Panc1 (cell line): ENCODE measurements around the gene BTBD1. TPM values are rescaled to one million over a fixed set of nuclear protein-coding genes. Genes with fewer than 3 reads are reported as not detected.
A peak's percentile ranks its signal among the peaks of the same experiment; 100 is the strongest.

Source experiments
- ATAC-seq: fragments of 200-7000 bp; cut with Tn5 transposase; 2 replicates; pipeline ENCODE4 v1.9.1; 2020; ENCODE audit warnings: mild to moderate bottlenecking, moderate library complexity
- BruUV-seq: library from RNA; stranded (reverse); fragments of 400-500 nt; replicated peaks from 2 replicates; lab custom pipeline; 2021; lab: Mats Ljungman, UMichigan
- CTCF ChIA-PET: fragments of 300-600 bp; sonication (Branson Sonifier 250); formaldehyde crosslinking; loops from one replicate; lab custom pipeline; 2022; ENCODE audit warnings: antibody characterized with exemption; lab: Charles Lee
- POLR2A ChIA-PET: fragments of 300-600 bp; sonication (Branson Sonifier 250); formaldehyde crosslinking; loops from one replicate; lab custom pipeline; 2022; ENCODE audit warnings: antibody characterized with exemption; lab: Charles Lee
- DNase-seq: peaks from one replicate; pipeline ENCODE4 v3.0.0-alpha.2; 2010; ENCODE audit warnings: low read depth, low spot score
- H3K27ac ChIP-seq: 2 replicates; pipeline ENCODE4 v1.5.1; 2011; ENCODE audit warnings: mild to moderate bottlenecking, low read length, inconsistent platforms
- H3K27me3 ChIP-seq: fragments of 200-500 bp; sonication (Bioruptor generic); 2 replicates; pipeline ENCODE4 v1.6.0; 2014; ENCODE audit warnings: low read length, inconsistent platforms; ENCODE audit not compliant: control insufficient read depth, insufficient read depth
- H3K36me3 ChIP-seq: fragments of 200-500 bp; sonication (Bioruptor generic); 2 replicates; pipeline ENCODE4 v1.5.1; 2014; ENCODE audit warnings: inconsistent platforms, mild to moderate bottlenecking, low read length, moderate library complexity; ENCODE audit not compliant: control insufficient read depth, insufficient read depth
- H3K4me1 ChIP-seq: 2 replicates; pipeline ENCODE4 v1.5.1; 2011; ENCODE audit warnings: inconsistent platforms, mild to moderate bottlenecking, low read length, moderate library complexity; ENCODE audit not compliant: control insufficient read depth, insufficient read depth
- H3K4me3 ChIP-seq, 2 experiments: 2 replicates each; pipeline ENCODE4 v1.5.1; 2011 to 2012; ENCODE audit warnings: low read depth in 2 of 2, low read length in 2 of 2, mild to moderate bottlenecking in 2 of 2, inconsistent platforms in 1 of 2, moderate library complexity in 1 of 2
- H3K9me3 ChIP-seq: fragments of 200-500 bp; sonication (Bioruptor generic); 2 replicates; pipeline ENCODE4 v1.5.1; 2014; ENCODE audit warnings: low read depth, mild to moderate bottlenecking, inconsistent platforms, low read length, moderate library complexity; ENCODE audit not compliant: control insufficient read depth, insufficient read depth
- CTCF ChIP-seq: fragments of 450-650 bp; IDR thresholded peaks from 2 replicates; pipeline ENCODE4 v1.5.1; 2017; ENCODE audit warnings: mild to moderate bottlenecking
- POLR2AphosphoS5 ChIP-seq: IDR thresholded peaks from 2 replicates; pipeline ENCODE4 v1.6.1; 2012; ENCODE audit warnings: mild to moderate bottlenecking, low read depth, low read length, moderate library complexity
- SIN3A ChIP-seq: IDR thresholded peaks from 2 replicates; pipeline ENCODE4 v1.6.1; 2012; ENCODE audit warnings: low read depth, mild to moderate bottlenecking, low read length, moderate library complexity, borderline replicate concordance; ENCODE audit not compliant: insufficient read depth
- TCF7L2 ChIP-seq: IDR thresholded peaks from 2 replicates; pipeline ENCODE4 v1.6.1; 2011; ENCODE audit warnings: mild to moderate bottlenecking, low read depth, low read length, inconsistent platforms
- in situ Hi-C: cut with HindIII; loops from 2 replicates; pipeline ENCODE4 v1.10.0; 2016; ENCODE audit warnings: low sequenced_read_pairs, low pct_unique_long_range_greater_than_20kb
- intact Hi-C: fragments of 100-400 bp; cut with micrococcal nuclease; formaldehyde crosslinking; loops from one replicate; pipeline ENCODE4 v1.10.0; 2022; ENCODE audit not compliant: unreplicated experiment
- total RNA-seq: library from RNA; stranded (reverse); gene quantifications from one replicate; pipeline ENCODE4 v1.2.1, GENCODE V29; 2021; ENCODE audit not compliant: unreplicated experiment
- TF ChIP-seq, protein P1 (sequence below), 2 experiments: IDR thresholded peaks; 2 replicates each; pipeline ENCODE4 v1.6.1; 2011 to 2012; ENCODE audit warnings: low read depth in 2 of 2, control low read depth in 1 of 2, low read length in 1 of 2, mild to moderate bottlenecking in 1 of 2, moderate library complexity in 1 of 2; ENCODE audit not compliant: insufficient read depth in 1 of 2

BTBD1 gene
- total RNA-seq, 1 experiment from 2014 or later = 88.4 TPM

DNA sequence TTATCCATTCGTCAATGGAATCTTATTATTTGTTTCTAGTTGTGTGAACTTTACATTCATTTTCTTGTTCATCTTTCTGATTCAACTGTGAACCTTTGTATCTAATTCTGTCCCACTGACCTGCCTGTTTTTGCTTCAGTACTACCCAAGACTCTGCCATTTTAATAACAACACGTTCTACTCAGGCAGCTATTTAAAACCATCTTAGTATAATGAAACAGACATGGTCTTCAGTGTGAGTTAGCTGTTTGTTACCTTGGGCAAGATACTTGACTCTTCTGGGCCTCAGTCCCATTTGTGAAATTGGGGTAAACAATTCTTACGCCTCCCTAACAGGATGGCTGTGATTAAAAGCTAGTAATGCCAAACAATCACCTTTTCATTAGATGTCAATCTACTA lies 1.6 kb downstream of the BTBD1 start:
- POLR2A ChIA-PET = no interaction called here
- Histone ChIP-seq H3K27ac (peak overlapping the region; percentile 94), H3K36me3 (peaks cover 10% of the 10 kb centered on the region), H3K9me3 (no peaks in the 10 kb centered on the region), H3K4me1 (peaks cover 49% of the 10 kb centered on the region), H3K4me3 (peak overlapping the region; percentile 83 to 94), H3K27me3 (no peaks in the 10 kb centered on the region)
- DNase-seq (no peak), ATAC-seq (no peak)
- CTCF ChIA-PET = no interaction called here
- BruUV-seq = no TSS peak
- in situ Hi-C loops = no loop called here
- intact Hi-C loops = no loop called here
- TF ChIP-seq TCF7L2 = no peak
- no peak for TF ChIP-seq SIN3A
- no peak for TF ChIP-seq POLR2AphosphoS5
- TF ChIP-seq CTCF = no peak
- TF ChIP-seq, protein P1, sequence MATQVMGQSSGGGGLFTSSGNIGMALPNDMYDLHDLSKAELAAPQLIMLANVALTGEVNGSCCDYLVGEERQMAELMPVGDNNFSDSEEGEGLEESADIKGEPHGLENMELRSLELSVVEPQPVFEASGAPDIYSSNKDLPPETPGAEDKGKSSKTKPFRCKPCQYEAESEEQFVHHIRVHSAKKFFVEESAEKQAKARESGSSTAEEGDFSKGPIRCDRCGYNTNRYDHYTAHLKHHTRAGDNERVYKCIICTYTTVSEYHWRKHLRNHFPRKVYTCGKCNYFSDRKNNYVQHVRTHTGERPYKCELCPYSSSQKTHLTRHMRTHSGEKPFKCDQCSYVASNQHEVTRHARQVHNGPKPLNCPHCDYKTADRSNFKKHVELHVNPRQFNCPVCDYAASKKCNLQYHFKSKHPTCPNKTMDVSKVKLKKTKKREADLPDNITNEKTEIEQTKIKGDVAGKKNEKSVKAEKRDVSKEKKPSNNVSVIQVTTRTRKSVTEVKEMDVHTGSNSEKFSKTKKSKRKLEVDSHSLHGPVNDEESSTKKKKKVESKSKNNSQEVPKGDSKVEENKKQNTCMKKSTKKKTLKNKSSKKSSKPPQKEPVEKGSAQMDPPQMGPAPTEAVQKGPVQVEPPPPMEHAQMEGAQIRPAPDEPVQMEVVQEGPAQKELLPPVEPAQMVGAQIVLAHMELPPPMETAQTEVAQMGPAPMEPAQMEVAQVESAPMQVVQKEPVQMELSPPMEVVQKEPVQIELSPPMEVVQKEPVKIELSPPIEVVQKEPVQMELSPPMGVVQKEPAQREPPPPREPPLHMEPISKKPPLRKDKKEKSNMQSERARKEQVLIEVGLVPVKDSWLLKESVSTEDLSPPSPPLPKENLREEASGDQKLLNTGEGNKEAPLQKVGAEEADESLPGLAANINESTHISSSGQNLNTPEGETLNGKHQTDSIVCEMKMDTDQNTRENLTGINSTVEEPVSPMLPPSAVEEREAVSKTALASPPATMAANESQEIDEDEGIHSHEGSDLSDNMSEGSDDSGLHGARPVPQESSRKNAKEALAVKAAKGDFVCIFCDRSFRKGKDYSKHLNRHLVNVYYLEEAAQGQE (IDR thresholded peaks at IDR 0.05; ENCODE audit: insufficient read depth in 1 of 2, low read depth in 2 of 2, low read length in 1 of 2) = no peak

DNA sequence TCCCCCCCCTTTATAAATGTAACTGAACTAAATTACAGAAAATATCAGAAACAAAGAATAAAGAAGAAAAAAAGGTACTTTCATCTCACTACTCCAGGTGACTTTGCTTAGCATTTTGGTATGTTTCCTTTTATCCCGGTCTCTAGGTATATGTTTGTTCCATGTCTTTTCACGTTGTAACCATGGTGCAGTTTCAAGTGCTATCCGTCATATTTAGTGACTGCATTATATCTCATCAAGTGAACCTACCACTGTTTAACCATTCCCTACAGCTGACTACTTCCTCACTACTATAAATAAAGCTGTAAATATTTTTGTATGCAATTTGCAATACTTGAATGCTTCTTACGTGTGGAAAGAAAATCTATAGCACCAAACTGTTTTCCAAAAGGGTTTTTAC lies 2.2 kb downstream of the BTBD1 start:
- Histone ChIP-seq H3K9me3 (no peaks in the 10 kb centered on the region), H3K27me3 (no peaks in the 10 kb centered on the region), H3K27ac (peak overlapping the region; percentile 94; the same call in 1 of the 2 replicates), H3K36me3 (peaks cover 10% of the 10 kb centered on the region), H3K4me1 (peaks cover 49% of the 10 kb centered on the region), H3K4me3 (peak overlapping the region; percentile 83 to 94; a peak in 3 of 4 replicates)
- TF ChIP-seq POLR2AphosphoS5 (no peak), TCF7L2 (no peak)
- CTCF ChIA-PET = no interaction called here
- POLR2A ChIA-PET = no interaction called here
- ATAC-seq (no peak), DNase-seq (no peak)
- BruUV-seq = TSS peak; percentile 67
- intact Hi-C loops (no loop called here), in situ Hi-C loops (no loop called here)

DNA sequence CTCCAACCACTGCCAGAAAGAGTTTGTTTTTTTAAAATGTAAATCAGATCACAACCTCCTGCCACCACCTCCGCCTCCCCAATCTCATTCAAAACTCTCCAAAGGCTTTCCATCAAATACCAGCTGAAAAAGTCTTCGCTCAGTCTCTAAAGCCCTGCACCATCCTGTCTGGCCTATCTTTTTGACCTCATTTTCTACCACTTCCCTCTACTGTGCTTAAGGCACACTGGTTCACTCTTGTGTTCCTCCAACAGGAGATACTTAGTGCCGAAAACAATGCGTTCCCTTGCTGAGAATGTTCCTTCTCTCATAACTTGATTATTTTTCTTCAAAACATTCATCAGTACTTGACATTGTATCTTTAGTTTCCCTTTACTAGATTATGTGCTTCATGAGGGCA lies 3.5 kb downstream of the BTBD1 start:
- ChIA-PET POLR2A (no interaction called here), CTCF (no interaction called here)
- ATAC-seq (no peak), DNase-seq (no peak)
- intact Hi-C loops = no loop called here
- H3K27ac ChIP-seq = no peak overlapping the region
- TF ChIP-seq TCF7L2 (no peak), SIN3A (no peak), POLR2AphosphoS5 (no peak), CTCF (no peak)
- TF ChIP-seq, protein P1 (IDR thresholded peaks at IDR 0.05; ENCODE audit: insufficient read depth in 1 of 2, low read depth in 2 of 2, low read length in 1 of 2) = no peak
- H3K36me3 ChIP-seq = peaks cover 10% of the 10 kb centered on the region
- BruUV-seq = no TSS peak
- H3K4me3 ChIP-seq = no peak overlapping the region
- in situ Hi-C loops = no loop called here
- no peaks in the 10 kb centered on the region for H3K27me3 ChIP-seq
- peaks cover 49% of the 10 kb centered on the region for H3K4me1 ChIP-seq
- H3K9me3 ChIP-seq = no peaks in the 10 kb centered on the region
